ENCODE results near the gene NGF. TPM values are rescaled to one million over a fixed set of nuclear protein-coding genes. Genes with fewer than 3 reads are reported as not detected.

Gene NGF
- total and polyA plus RNA-seq, 2 of the 8 experiments (the other 6 are each of a cell fraction or from before 2014, with no cell fraction given), result 1.6 TPM; not detected in 1

- peak in 1 of 2 experiments; percentile 66; a peak in 1 of 4 replicates for TF ChIP-seq HDAC2 (IDR thresholded peaks at IDR 0.05; ENCODE audit: borderline replicate concordance in 1 of 2, low read depth in 2 of 2, low read length in 2 of 2)
- TF ChIP-seq TAF1 (IDR thresholded peaks at IDR 0.05; ENCODE audit: low read depth, low read length), result peak; percentile 82
- TF ChIP-seq BRCA1 (IDR thresholded peaks at IDR 0.05; ENCODE audit: low read depth, low read length), result no peak
- no peak for TF ChIP-seq CBX5 (IDR thresholded peaks at IDR 0.05; ENCODE audit: low read depth, low read length)
- TF ChIP-seq POLR2A (IDR thresholded peaks at IDR 0.05; ENCODE audit: control extremely low read depth in 1 of 2, low read depth in 2 of 2, low read length in 2 of 2), result peak in 1 of 2 experiments; percentile 55; a peak in 1 of 3 replicates
- TF ChIP-seq USF2 (IDR thresholded peaks at IDR 0.05; ENCODE audit: low read length), result no peak
- TF ChIP-seq KDM4A (IDR thresholded peaks at IDR 0.05; ENCODE audit: low read depth, low read length, severe bottlenecking), result peak; percentile 96
- TF ChIP-seq SRF (IDR thresholded peaks at IDR 0.05; ENCODE audit: low read depth, low read length), result no peak
- TF ChIP-seq CTBP2 (IDR thresholded peaks at IDR 0.05; ENCODE audit: borderline replicate concordance, insufficient read depth, insufficient read length, low read length), result no peak
- peak; percentile 26; the same call in 1 of the 2 replicates for TF ChIP-seq SUZ12 (IDR thresholded peaks at IDR 0.05; ENCODE audit: low read length)
- TF ChIP-seq KDM1A (IDR thresholded peaks at IDR 0.05; ENCODE audit: borderline replicate concordance, low read length), result peak; percentile 46; the same call in 1 of the 2 replicates
- TF ChIP-seq SIN3A (conservative IDR thresholded peaks at IDR 0.05 in 1 of 2, IDR thresholded peaks at IDR 0.05 in 1 of 2; ENCODE audit: low read depth in 1 of 2, low read length in 2 of 2), result peak in 1 of 2 experiments; percentile 67; a peak in 1 of 4 replicates
- TF ChIP-seq, protein P1, sequence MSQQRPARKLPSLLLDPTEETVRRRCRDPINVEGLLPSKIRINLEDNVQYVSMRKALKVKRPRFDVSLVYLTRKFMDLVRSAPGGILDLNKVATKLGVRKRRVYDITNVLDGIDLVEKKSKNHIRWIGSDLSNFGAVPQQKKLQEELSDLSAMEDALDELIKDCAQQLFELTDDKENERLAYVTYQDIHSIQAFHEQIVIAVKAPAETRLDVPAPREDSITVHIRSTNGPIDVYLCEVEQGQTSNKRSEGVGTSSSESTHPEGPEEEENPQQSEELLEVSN (IDR thresholded peaks at IDR 0.05), result peak; percentile 60
- no peak for TF ChIP-seq BCL11A (IDR thresholded peaks at IDR 0.05; ENCODE audit: low read depth in 2 of 2, low read length in 2 of 2)
- TF ChIP-seq KDM5A (IDR thresholded peaks at IDR 0.05; ENCODE audit: low read length), result no peak
- peak; percentile 82 for TF ChIP-seq ASH2L (IDR thresholded peaks at IDR 0.05; ENCODE audit: low read length)
- TF ChIP-seq BACH1 (IDR thresholded peaks at IDR 0.05; ENCODE audit: low read length), result no peak
Measured at GRCh38 chr1:115337633-115338456, at the start of gene NGF (continued).

Measured in H1 (cell line).